DND-41 (cell line): ENCODE measurements around the gene HAUS7.
"Not testable (repeated sequence)": the region's sequence is repeated elsewhere in the genome, so short reads cannot be mapped to it uniquely, and the experiment has no call there.

Experiments
- ATAC-seq: fragments of 200-7000 bp; cut with Tn5 transposase; 3 replicates; pipeline ENCODE4 v1.9.1; 2021; ENCODE audit warnings: low read depth; ENCODE audit not compliant: insufficient read depth
- DNase-seq: peaks from one replicate; pipeline ENCODE4 v3.0.0-alpha.2; 2020
- H2AFZ ChIP-seq: 2 replicates; pipeline ENCODE4 v1.6.0; 2012; ENCODE audit warnings: low read depth, low read length
- H3K27ac ChIP-seq: 2 replicates; pipeline ENCODE4 v1.5.1; 2012; ENCODE audit warnings: low read length, inconsistent platforms
- H3K27me3 ChIP-seq: fragments of 200-600 bp; sonication (generic); 2 replicates; pipeline ENCODE4 v1.6.0; 2012; ENCODE audit warnings: low read length, mild to moderate bottlenecking, inconsistent platforms; ENCODE audit not compliant: insufficient read depth, poor library complexity
- H3K36me3 ChIP-seq: 2 replicates; pipeline ENCODE4 v1.5.1; 2012; ENCODE audit warnings: low read length, inconsistent platforms; ENCODE audit not compliant: insufficient read depth
- H3K4me1 ChIP-seq: 2 replicates; pipeline ENCODE4 v1.5.1; 2012; ENCODE audit warnings: mild to moderate bottlenecking, low read length; ENCODE audit not compliant: insufficient read depth
- H3K4me2 ChIP-seq: 2 replicates; pipeline ENCODE4 v1.6.0; 2012; ENCODE audit warnings: mild to moderate bottlenecking, moderate library complexity, low read length, inconsistent platforms; ENCODE audit not compliant: insufficient read depth
- H3K4me3 ChIP-seq, 2 experiments: fragments of 200-600 bp in 1 of 2; shearing (Covaris generic) in 1 of 2; 2 replicates each; pipeline ENCODE4 v1.5.1; 2012 to 2016; ENCODE audit warnings: inconsistent platforms in 2 of 2, low read length in 2 of 2, mild to moderate bottlenecking in 2 of 2, low read depth in 1 of 2, moderate library complexity in 1 of 2
- H3K79me2 ChIP-seq: 2 replicates; pipeline ENCODE4 v1.6.0; 2012; ENCODE audit warnings: low read length, inconsistent platforms; ENCODE audit not compliant: insufficient read depth
- H3K9ac ChIP-seq: 2 replicates; pipeline ENCODE4 v1.6.0; 2012; ENCODE audit warnings: low read depth, mild to moderate bottlenecking, inconsistent platforms, low read length, moderate library complexity
- H3K9me3 ChIP-seq: 2 replicates; pipeline ENCODE4 v1.5.1; 2012; ENCODE audit warnings: low read length, moderate library complexity, mild to moderate bottlenecking, inconsistent platforms; ENCODE audit not compliant: insufficient read depth, severe bottlenecking
- H4K20me1 ChIP-seq: 2 replicates; pipeline ENCODE4 v1.6.0; 2012; ENCODE audit warnings: low read length; ENCODE audit not compliant: insufficient read depth
- EZH2 ChIP-seq: IDR thresholded peaks from 3 replicates; pipeline ENCODE4 v1.6.1; 2012; ENCODE audit warnings: borderline replicate concordance, low read depth, mild to moderate bottlenecking, moderate library complexity, low read length, inconsistent platforms; ENCODE audit not compliant: severe bottlenecking
- TF ChIP-seq, protein P1 (sequence below): IDR thresholded peaks from 2 replicates; pipeline ENCODE4 v1.5.1; 2012; ENCODE audit warnings: borderline replicate concordance, low read length, moderate library complexity, mild to moderate bottlenecking; ENCODE audit not compliant: poor library complexity, severe bottlenecking; ENCODE audit errors: extremely low read depth

Gene HAUS7

DNA sequence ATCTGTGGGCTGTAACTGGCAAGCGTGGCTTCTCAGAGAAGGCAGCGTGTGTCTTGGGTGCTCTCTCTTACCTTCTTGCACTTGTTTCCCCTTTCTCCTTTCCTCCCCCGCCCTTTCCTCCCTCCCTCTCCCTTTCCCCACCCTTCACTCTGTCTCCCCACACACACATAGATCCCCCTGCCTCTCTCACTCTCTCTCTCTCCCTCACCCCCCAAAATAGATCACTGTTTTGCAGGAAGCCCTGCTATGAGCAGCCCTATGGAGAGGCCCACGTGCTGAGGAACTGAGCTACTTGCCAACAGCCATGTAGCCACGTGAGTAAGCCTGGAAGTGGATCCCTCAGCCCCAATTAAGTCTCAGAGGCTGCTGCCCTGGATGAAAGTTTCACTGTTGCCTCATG lies 65.0 kb downstream of the HAUS7 start:
- Histone ChIP-seq H4K20me1 (no peaks in the 10 kb centered on the region), H3K9ac (no peak overlapping the region), H3K36me3 (no peaks in the 10 kb centered on the region), H3K4me2 (no peak overlapping the region), H3K27me3 (no peaks in the 10 kb centered on the region), H3K4me3 (no peak overlapping the region), H3K79me2 (no peaks in the 10 kb centered on the region), H2AFZ (no peak overlapping the region), H3K27ac (no peak overlapping the region), H3K9me3 (no peaks in the 10 kb centered on the region), H3K4me1 (no peaks in the 10 kb centered on the region)
- no peak for ATAC-seq
- TF ChIP-seq, protein P1, sequence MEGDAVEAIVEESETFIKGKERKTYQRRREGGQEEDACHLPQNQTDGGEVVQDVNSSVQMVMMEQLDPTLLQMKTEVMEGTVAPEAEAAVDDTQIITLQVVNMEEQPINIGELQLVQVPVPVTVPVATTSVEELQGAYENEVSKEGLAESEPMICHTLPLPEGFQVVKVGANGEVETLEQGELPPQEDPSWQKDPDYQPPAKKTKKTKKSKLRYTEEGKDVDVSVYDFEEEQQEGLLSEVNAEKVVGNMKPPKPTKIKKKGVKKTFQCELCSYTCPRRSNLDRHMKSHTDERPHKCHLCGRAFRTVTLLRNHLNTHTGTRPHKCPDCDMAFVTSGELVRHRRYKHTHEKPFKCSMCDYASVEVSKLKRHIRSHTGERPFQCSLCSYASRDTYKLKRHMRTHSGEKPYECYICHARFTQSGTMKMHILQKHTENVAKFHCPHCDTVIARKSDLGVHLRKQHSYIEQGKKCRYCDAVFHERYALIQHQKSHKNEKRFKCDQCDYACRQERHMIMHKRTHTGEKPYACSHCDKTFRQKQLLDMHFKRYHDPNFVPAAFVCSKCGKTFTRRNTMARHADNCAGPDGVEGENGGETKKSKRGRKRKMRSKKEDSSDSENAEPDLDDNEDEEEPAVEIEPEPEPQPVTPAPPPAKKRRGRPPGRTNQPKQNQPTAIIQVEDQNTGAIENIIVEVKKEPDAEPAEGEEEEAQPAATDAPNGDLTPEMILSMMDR, result no peak
- no peak for DNase-seq

DNA sequence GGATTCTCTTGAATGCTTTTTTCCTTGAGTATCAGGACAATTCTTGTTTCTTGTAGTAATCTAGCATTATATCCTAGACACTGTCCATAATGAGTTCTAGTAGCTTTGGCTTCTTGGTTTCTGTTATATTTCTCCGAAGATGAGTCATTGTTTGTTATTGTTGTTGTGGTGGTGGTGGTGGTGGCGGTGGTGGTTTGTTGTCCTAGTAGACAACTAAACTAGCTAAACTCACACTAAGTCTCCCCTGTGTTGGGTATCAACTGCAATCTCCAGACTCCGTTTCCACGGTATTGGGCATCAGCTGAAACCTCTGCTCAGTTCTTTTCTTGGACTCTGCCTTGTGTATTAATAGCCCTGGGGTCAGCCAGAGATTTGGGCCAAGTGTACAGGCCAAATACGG lies 66.0 kb downstream of the HAUS7 start:
- DNase-seq, H4K20me1 ChIP-seq, H3K27me3 ChIP-seq, H3K79me2 ChIP-seq, H3K9ac ChIP-seq, H3K27ac ChIP-seq, H2AFZ ChIP-seq, H3K4me1 ChIP-seq, H3K4me3 ChIP-seq, H3K9me3 ChIP-seq, H3K36me3 ChIP-seq, H3K4me2 ChIP-seq, ATAC-seq: not testable (repeated sequence)

DNA sequence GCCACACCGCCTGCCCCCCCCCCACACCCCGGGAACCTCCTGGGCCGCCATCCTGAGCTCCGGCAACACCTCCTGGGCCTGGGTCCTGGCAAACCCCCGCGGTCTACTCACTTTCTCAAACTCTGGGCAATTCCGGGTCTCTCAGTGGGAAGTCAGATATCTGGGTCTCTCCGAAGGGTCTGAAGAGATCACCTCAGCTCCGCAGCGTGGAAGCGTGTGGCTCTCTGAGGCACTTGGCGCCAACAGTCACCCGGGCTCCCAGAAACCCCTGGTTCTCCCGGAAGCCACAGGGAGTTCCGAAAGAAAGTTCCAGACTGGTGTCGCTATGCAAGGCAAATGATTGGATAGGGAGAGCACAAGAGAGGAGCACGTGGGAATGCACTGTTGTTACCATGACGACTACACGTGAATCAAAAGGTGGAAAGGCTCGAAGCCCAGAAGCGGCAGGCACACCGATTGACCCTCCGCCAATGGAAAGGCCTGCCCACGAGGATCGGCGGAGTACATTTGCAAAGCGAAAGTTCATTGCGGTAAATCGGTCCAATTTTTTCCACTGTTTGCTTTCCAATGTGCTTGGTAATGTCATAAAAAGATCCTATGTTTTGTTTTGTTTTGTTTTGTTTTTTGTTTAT lies 69.1 kb downstream of the HAUS7 start, which contains the start of gene PNMA6E:
TSS of gene PNMA6E (minus strand) at position 218 of the 632 bp plus-strand sequence. CDS start 2,501 bp downstream, outside the sequence.
- H3K27ac ChIP-seq, result no peak within 1 kb of the TSS
- no peaks in the 10 kb centered on the region for H3K4me1 ChIP-seq
- no peak within 1 kb of the TSS for H2AFZ ChIP-seq
- no peak within 1 kb of the TSS for H3K4me2 ChIP-seq
- H3K9ac ChIP-seq, result no peak within 1 kb of the TSS
- no peak within 1 kb of the TSS for H3K4me3 ChIP-seq
- TF ChIP-seq EZH2, result no peak
- TF ChIP-seq, protein P1, result no peak
- no peaks in the 10 kb centered on the region for H4K20me1 ChIP-seq
- no peak for ATAC-seq
- H3K9me3 ChIP-seq, result no peaks in the 10 kb centered on the region
- no peak for DNase-seq
- H3K36me3 ChIP-seq, result no peaks in the 10 kb centered on the region
- H3K79me2 ChIP-seq, result no peaks in the 10 kb centered on the region
- no peaks in the 10 kb centered on the region for H3K27me3 ChIP-seq

DNA sequence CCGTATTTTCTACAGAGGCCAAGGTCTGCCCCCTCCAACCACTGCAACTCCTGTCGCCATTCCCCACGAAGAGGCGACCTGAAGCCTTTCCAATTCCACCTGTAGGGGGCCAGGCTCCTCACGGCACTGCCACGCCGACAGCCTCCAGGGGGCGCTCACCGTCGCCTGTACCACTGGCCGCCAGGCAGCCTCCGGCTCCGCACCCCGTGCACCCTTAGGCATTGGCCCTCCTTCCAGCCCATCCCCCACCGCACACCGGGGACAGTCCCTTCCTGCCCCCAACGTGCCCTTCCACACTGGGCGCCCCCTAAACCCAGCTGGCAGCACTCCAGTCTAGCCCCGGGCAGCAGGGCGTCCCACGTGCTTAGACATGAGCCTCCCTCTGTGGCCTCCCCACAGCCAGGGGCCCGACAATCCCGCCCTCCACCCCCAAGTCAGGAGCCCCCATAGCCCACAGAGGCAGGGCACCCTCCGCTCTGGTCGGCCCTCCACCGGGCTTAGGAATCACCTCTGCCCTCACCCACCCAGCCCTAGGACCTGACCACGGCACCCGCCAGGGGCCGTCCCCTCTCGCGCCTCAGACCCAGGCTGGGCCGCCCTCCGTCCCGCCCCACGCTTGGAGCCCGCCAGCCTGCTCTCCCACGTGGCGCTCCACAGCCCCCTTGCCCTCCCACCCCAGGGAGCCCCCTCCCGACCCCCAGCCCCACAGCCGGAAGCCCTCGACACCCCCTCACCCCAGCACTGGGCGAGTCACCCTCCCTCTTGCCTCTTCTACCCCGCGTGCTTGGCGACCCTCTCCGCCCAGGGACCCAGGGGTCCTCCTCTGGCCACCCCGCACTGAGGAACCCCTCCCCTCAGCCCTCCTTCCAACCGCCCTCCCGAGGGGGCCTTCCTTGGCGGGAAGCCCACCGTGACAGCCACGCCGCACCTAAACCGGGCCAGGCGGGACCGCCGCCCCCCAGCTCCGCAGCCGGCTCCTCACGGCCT lies 69.9 kb downstream of the HAUS7 start:
- no peak overlapping the region for H2AFZ ChIP-seq
- no peaks in the 10 kb centered on the region for H3K27me3 ChIP-seq
- H3K9ac ChIP-seq, result no peak overlapping the region
- H3K4me1 ChIP-seq, result no peaks in the 10 kb centered on the region
- no peak overlapping the region for H3K4me2 ChIP-seq
- TF ChIP-seq, protein P1, result peak; percentile 69
- no peak for TF ChIP-seq EZH2
- DNase-seq, result peak; percentile 25
- no peaks in the 10 kb centered on the region for H3K36me3 ChIP-seq
- H3K27ac ChIP-seq, result no peak overlapping the region
- H4K20me1 ChIP-seq, result no peaks in the 10 kb centered on the region
- H3K4me3 ChIP-seq, result no peak overlapping the region
- H3K9me3 ChIP-seq, result no peaks in the 10 kb centered on the region
- H3K79me2 ChIP-seq, result no peaks in the 10 kb centered on the region
- peak; percentile 53; the same call in 1 of the 3 replicates for ATAC-seq
